Activated naive CD4-positive, alpha-beta T cell treated with anti-CD3 and anti-CD28 coated beads for 36 hours (primary cell): Measurements from ENCODE around the gene OSR1. TPM values are rescaled to one million over a fixed set of nuclear protein-coding genes. Genes with fewer than 3 reads are reported as not detected.

Source experiments
- CTCF ChIA-PET: fragments of 350-600 bp; sonication (Branson Sonifier 250); formaldehyde crosslinking; loops from one replicate; lab custom pipeline; 2021; ENCODE audit warnings: antibody characterized with exemption; lab: Charles Lee
- DNase-seq: peaks from one replicate; pipeline ENCODE4 v3.0.0-alpha.2; 2020
- H3K27ac Mint-ChIP-seq: one replicate; pipeline ENCODE4 v1.8.0; 2021; ENCODE audit warnings: mild to moderate bottlenecking, mixed read lengths
- H3K27me3 Mint-ChIP-seq: one replicate; pipeline ENCODE4 v1.8.0; 2021; ENCODE audit warnings: low read depth, mixed read lengths
- H3K36me3 Mint-ChIP-seq: one replicate; pipeline ENCODE4 v1.8.0; 2021; ENCODE audit warnings: low read depth, mixed read lengths
- H3K4me1 Mint-ChIP-seq: one replicate; pipeline ENCODE4 v1.8.0; 2021; ENCODE audit warnings: low read depth, mixed read lengths
- H3K4me3 Mint-ChIP-seq: one replicate; pipeline ENCODE4 v1.8.0; 2021; ENCODE audit warnings: mild to moderate bottlenecking, moderate library complexity, mixed read lengths
- H3K9me3 Mint-ChIP-seq: one replicate; pipeline ENCODE4 v1.8.0; 2021; ENCODE audit warnings: mixed read lengths
- intact Hi-C: fragments of 100-400 bp; cut with micrococcal nuclease; formaldehyde crosslinking; loops from one replicate; pipeline ENCODE4 v1.15.1; 2023
- total RNA-seq, 2 experiments: library from RNA; stranded (reverse); gene quantifications; one replicate each; pipeline ENCODE4 v1.2.3, GENCODE V29; 2021

Gene OSR1
- total RNA-seq, 2 experiments from 2014 or later = not detected

- DNase-seq = peak; percentile 58
- CTCF ChIA-PET = interaction anchor here (0.7 to 4.2 kb wide), 7 partner anchors 9 to 830 kb away, joined by 3 to 42 read pairs (median 4); partner anchors contain the start of gene OSR1
- H3K36me3 Mint-ChIP-seq = peaks cover 3% of the 10 kb centered on the region
- peaks cover 31% of the 10 kb centered on the region for H3K4me1 Mint-ChIP-seq
- H3K27ac Mint-ChIP-seq = no peak overlapping the region
- H3K4me3 Mint-ChIP-seq = peak overlapping the region; percentile 36
- peaks cover 59% of the 10 kb centered on the region for H3K27me3 Mint-ChIP-seq
- H3K9me3 Mint-ChIP-seq = no peaks in the 10 kb centered on the region
- intact Hi-C loops = loop anchor here (1.0 to 10.0 kb wide), 4 partner anchors 513 to 1595 kb away; partner anchors contain the start of genes GEN1, HS1BP3 and SMC6
Measured at GRCh38 chr2:19349911-19350677, 8.3 kb downstream of the OSR1 start.

- Mint-ChIP-seq H3K27me3 (peaks cover 45% of the 10 kb centered on the region), H3K4me3 (peak overlapping the region; percentile 95), H3K36me3 (peaks cover 3% of the 10 kb centered on the region), H3K4me1 (peaks cover 31% of the 10 kb centered on the region), H3K9me3 (no peaks in the 10 kb centered on the region), H3K27ac (no peak overlapping the region)
- intact Hi-C loops = loop anchor here (1.0 to 10.0 kb wide), 10 partner anchors 9 to 1594 kb away; partner anchors contain the start of genes GEN1, HS1BP3, LAPTM4A and RDH14
- DNase-seq = no peak
- CTCF ChIA-PET = interaction anchor here (1.7 to 4.2 kb wide), 3 partner anchors 11 to 828 kb away, joined by 5 to 42 read pairs (median 9); partner anchors contain the start of gene OSR1
Measured at GRCh38 chr2:19348692-19349091, 9.7 kb downstream of the OSR1 start.

GRCh38 chr2:19347619-19348562, 10.5 kb downstream of the OSR1 start:
- Mint-ChIP-seq H3K9me3 (no peaks in the 10 kb centered on the region), H3K36me3 (peaks cover 3% of the 10 kb centered on the region), H3K4me1 (peaks cover 26% of the 10 kb centered on the region), H3K27me3 (peaks cover 37% of the 10 kb centered on the region), H3K27ac (peak overlapping the region; percentile 96), H3K4me3 (peak overlapping the region; percentile 95)
- peak; percentile 94 for DNase-seq
- CTCF ChIA-PET = interaction anchor here (1.7 to 4.2 kb wide), 3 partner anchors 11 to 827 kb away, joined by 5 to 42 read pairs (median 9); partner anchors contain the start of gene OSR1
- intact Hi-C loops = loop anchor here (1.0 to 10.0 kb wide), 11 partner anchors 9 to 1593 kb away; partner anchors contain the start of genes GEN1, HS1BP3, LAPTM4A and RDH14

GRCh38 chr2:19346983-19347618, 11.3 kb downstream of the OSR1 start:
- intact Hi-C loops = loop anchor here (1.0 to 10.0 kb wide), 3 partner anchors 827 to 1592 kb away; partner anchors contain the start of genes GEN1, HS1BP3 and SMC6
- Mint-ChIP-seq H3K9me3 (no peaks in the 10 kb centered on the region), H3K27ac (peak overlapping the region; percentile 96), H3K27me3 (peaks cover 30% of the 10 kb centered on the region), H3K4me3 (peak overlapping the region; percentile 95), H3K4me1 (peaks cover 22% of the 10 kb centered on the region), H3K36me3 (peaks cover 3% of the 10 kb centered on the region)
- CTCF ChIA-PET = interaction anchor here (4.2 kb wide), 1 partner anchor 12 kb away, joined by 42 read pairs; the partner anchor contains the start of gene OSR1
- DNase-seq = no peak

GRCh38 chr2:19337742-19338141, 20.7 kb downstream of the OSR1 start:
- no peak for DNase-seq
- intact Hi-C loops = no loop called here
- CTCF ChIA-PET = no interaction called here
- Mint-ChIP-seq H3K4me3 (no peak overlapping the region), H3K27me3 (no peaks in the 10 kb centered on the region), H3K36me3 (peaks cover 11% of the 10 kb centered on the region), H3K9me3 (no peaks in the 10 kb centered on the region), H3K27ac (no peak overlapping the region), H3K4me1 (no peaks in the 10 kb centered on the region)

DNA sequence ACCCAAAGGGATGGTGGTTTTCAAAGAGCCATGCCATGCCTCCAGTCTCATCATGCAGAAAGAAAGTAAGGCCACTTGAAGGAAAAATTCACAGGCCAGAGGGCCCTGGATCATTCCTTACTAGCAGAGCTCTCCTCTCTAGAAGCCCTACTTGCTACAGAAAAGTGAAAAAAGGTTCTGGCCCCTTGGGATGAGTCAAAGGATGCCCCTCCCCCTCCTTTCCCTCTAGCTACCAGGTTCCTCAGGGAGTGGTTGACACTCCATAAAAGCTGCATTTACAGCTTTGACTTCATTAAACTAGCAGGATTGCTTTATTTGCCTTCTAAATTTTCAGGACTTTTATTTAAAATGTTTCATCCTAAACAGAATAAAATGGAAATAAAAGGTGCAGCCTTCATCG, 21.2 kb downstream of the OSR1 start:
- intact Hi-C loops = no loop called here

DNA sequence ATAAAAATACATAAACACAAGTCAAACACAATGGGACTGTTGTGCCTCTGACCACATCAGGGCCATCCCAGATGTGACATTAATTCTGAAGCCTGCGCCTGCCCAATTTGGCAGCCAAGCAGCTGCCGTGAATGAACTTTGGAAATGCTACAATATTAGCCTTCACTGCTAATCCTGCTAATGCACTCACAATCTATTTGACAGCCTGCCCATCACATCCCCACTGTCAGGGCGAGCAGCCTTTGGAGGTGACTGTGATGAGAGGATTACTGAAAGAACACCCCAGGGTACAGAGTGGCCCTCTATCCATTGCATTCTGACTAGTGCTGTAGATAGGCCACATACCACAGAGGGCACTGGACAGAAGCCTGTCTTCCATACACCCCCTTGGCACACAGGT, 21.6 kb downstream of the OSR1 start:
- intact Hi-C loops = no loop called here
- no peaks in the 10 kb centered on the region for H3K4me1 Mint-ChIP-seq
- H3K4me3 Mint-ChIP-seq = no peak overlapping the region
- H3K27ac Mint-ChIP-seq = no peak overlapping the region
- H3K36me3 Mint-ChIP-seq = peaks cover 11% of the 10 kb centered on the region
- no peaks in the 10 kb centered on the region for H3K9me3 Mint-ChIP-seq
- H3K27me3 Mint-ChIP-seq = no peaks in the 10 kb centered on the region
- CTCF ChIA-PET = no interaction called here
- DNase-seq = no peak

More for the DNA sequence above, 21.2 kb downstream of the OSR1 start:
- Mint-ChIP-seq H3K27me3 (no peaks in the 10 kb centered on the region), H3K4me1 (no peaks in the 10 kb centered on the region), H3K9me3 (no peaks in the 10 kb centered on the region), H3K4me3 (no peak overlapping the region), H3K27ac (no peak overlapping the region), H3K36me3 (peaks cover 11% of the 10 kb centered on the region)
- no peak for DNase-seq
- CTCF ChIA-PET = no interaction called here

DNA sequence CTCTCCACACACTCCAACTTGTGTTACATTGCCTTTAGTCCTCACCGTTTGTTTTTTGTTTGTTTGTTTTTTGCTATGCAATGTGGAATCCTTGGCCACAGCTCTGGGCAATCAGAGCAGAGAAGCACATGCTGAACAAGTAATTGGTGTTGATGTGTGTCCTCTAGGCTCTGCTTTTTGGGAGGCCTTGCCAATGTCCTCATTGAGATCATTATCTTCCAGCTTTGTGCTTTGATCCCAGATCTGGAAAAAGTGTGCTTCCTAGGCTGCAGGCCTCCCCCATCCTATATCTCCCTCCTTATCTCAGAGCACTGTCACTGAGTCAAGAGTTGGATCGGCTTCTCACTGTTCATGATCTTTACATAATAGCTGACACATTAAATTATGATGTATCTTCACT, 25.9 kb downstream of the OSR1 start:
- no peaks in the 10 kb centered on the region for H3K27me3 Mint-ChIP-seq
- no peak for DNase-seq
- no peak overlapping the region for H3K4me3 Mint-ChIP-seq
- H3K27ac Mint-ChIP-seq = no peak overlapping the region
- CTCF ChIA-PET = no interaction called here
- H3K4me1 Mint-ChIP-seq = no peaks in the 10 kb centered on the region
- peaks cover 5% of the 10 kb centered on the region for H3K36me3 Mint-ChIP-seq
- no peaks in the 10 kb centered on the region for H3K9me3 Mint-ChIP-seq
- intact Hi-C loops = no loop called here

DNA sequence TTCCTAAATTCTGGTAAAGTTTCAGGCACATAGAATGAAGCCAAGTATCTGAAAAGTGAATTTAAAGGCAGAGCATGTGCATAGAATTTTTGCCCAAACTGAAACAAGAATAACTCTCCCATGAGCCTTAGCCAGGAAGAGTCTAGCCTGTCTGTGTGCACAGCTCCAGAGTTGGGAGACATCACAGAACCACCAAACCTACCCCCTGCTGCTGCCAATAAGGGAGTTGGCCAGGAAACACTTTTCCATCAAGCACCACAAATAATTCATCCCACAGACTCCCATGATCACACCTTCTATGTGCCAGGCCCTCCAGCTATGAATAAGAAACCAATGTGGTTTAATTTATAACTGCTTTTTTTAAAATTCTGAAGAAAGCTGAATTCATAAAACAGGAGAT, 27.0 kb downstream of the OSR1 start:
- Mint-ChIP-seq H3K9me3 (no peaks in the 10 kb centered on the region), H3K27ac (no peak overlapping the region), H3K27me3 (no peaks in the 10 kb centered on the region), H3K4me3 (no peak overlapping the region), H3K36me3 (peaks cover 3% of the 10 kb centered on the region), H3K4me1 (no peaks in the 10 kb centered on the region)
- no peak for DNase-seq
- CTCF ChIA-PET = no interaction called here
- intact Hi-C loops = no loop called here

DNA sequence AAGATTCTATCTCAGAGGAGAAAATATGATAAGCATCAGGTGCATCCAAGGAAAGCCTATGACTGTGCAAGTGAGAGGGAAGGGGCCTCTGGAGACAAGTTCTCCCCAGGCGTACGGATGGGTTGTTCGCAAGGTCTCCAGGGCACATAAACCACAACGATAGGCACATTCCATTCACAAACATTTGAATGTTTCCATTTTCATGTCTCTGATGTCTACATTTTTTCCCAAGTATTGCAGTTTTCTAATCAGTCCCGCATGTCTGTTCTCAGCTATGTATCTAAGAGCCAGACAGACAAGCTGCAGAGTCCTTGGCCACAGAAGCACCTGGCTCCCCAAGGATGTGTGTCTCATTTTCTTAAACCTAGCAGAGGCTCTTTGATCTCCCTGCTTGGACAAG, 28.0 kb downstream of the OSR1 start:
- Mint-ChIP-seq H3K27me3 (no peaks in the 10 kb centered on the region), H3K9me3 (no peaks in the 10 kb centered on the region), H3K4me3 (no peak overlapping the region), H3K27ac (no peak overlapping the region), H3K36me3 (peaks cover 1% of the 10 kb centered on the region), H3K4me1 (no peaks in the 10 kb centered on the region)
- intact Hi-C loops = no loop called here
- CTCF ChIA-PET = no interaction called here
- no peak for DNase-seq

DNA sequence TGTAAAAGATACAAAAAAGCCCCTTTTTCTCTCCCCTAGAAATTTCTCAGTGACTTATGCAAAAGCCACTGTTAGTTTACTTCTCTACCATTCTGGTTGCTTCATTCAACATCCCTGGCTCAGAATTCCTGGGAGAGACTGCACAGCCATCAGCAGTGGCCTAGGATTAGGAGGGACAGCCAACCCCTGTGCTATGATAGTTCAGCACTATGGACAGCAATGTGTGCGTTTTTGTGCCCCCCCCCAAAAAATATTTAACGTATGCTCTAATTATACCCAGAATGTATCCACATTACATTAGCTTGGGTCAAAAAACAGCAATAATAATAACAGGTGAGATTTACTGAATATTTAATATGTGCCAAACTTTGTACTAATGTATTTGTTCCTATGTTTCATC, 29.0 kb downstream of the OSR1 start:
- Mint-ChIP-seq H3K4me3 (no peak overlapping the region), H3K4me1 (no peaks in the 10 kb centered on the region), H3K9me3 (no peaks in the 10 kb centered on the region), H3K36me3 (peaks cover under 1% of the 10 kb centered on the region), H3K27ac (no peak overlapping the region), H3K27me3 (no peaks in the 10 kb centered on the region)
- CTCF ChIA-PET = no interaction called here
- intact Hi-C loops = no loop called here
- DNase-seq = no peak
